Caco-2 (cell line): ENCODE results near the gene RASGEF1B. TPM values are rescaled to one million over a fixed set of nuclear protein-coding genes. Genes with fewer than 3 reads are reported as not detected.

ENCODE experiments used
- BruUV-seq: library from RNA; stranded (reverse); fragments of 400-500 nt; replicated peaks from 2 replicates; lab custom pipeline; 2021; lab: Mats Ljungman, UMichigan
- CTCF ChIA-PET: fragments of 300-600 bp; sonication (Branson Sonifier 250); formaldehyde crosslinking; loops from one replicate; lab custom pipeline; 2022; ENCODE audit warnings: antibody characterized with exemption; lab: Charles Lee
- POLR2A ChIA-PET: fragments of 300-600 bp; sonication (Branson Sonifier 250); formaldehyde crosslinking; loops from one replicate; lab custom pipeline; 2022; ENCODE audit warnings: antibody characterized with exemption; lab: Charles Lee
- DNase-seq, 2 experiments: peaks; one replicate each; pipeline versions ENCODE4 v3.0.0 to v3.0.0-alpha.2; 2020 to 2022
- H3K27me3 ChIP-seq: replicated peaks from 2 replicates; pipeline ENCODE4 v1.6.0; 2011; ENCODE audit warnings: low read length; ENCODE audit not compliant: control insufficient read depth, insufficient read depth
- H3K36me3 ChIP-seq: 2 replicates; pipeline ENCODE4 v1.5.1; 2011; ENCODE audit warnings: low read length; ENCODE audit not compliant: control insufficient read depth, insufficient read depth
- H3K4me1 ChIP-seq: fragments of 250-450 bp; sonication (Bioruptor Pico); 2 replicates; pipeline ENCODE4 v1.5.1; 2020; ENCODE audit warnings: mild to moderate bottlenecking
- H3K4me3 ChIP-seq: 2 replicates; pipeline ENCODE4 v1.5.1; 2011; ENCODE audit warnings: low read depth, mild to moderate bottlenecking, control low read depth, low read length
- H3K9me3 ChIP-seq: fragments of 250-450 bp; sonication (Bioruptor Pico); 2 replicates; pipeline ENCODE4 v1.5.1; 2020; ENCODE audit warnings: mild to moderate bottlenecking, moderate library complexity
- H3K27ac Mint-ChIP-seq: one replicate; pipeline ENCODE4 v1.8.0; 2022; ENCODE audit warnings: mixed read lengths; ENCODE audit not compliant: unreplicated experiment
- H3K27me3 Mint-ChIP-seq: one replicate; pipeline ENCODE4 v1.8.0; 2022; ENCODE audit warnings: mixed read lengths; ENCODE audit not compliant: insufficient read depth, unreplicated experiment
- H3K36me3 Mint-ChIP-seq: one replicate; pipeline ENCODE4 v1.8.0; 2022; ENCODE audit warnings: mild to moderate bottlenecking, mixed read lengths; ENCODE audit not compliant: insufficient read depth, unreplicated experiment
- H3K4me1 Mint-ChIP-seq: one replicate; pipeline ENCODE4 v1.8.0; 2022; ENCODE audit warnings: low read depth, mixed read lengths; ENCODE audit not compliant: unreplicated experiment
- H3K4me3 Mint-ChIP-seq: one replicate; pipeline ENCODE4 v1.8.0; 2022; ENCODE audit warnings: mild to moderate bottlenecking, moderate library complexity, mixed read lengths; ENCODE audit not compliant: unreplicated experiment
- H3K9me3 Mint-ChIP-seq: one replicate; pipeline ENCODE4 v1.8.0; 2022; ENCODE audit warnings: mixed read lengths; ENCODE audit not compliant: unreplicated experiment
- CTCF ChIP-seq, 2 experiments: fragments of 200-600 bp in 1 of 2; IDR thresholded peaks; 1 replicate in 1 of 2; 2 replicates in 1 of 2; pipeline versions ENCODE4 v1.5.1 to v1.8.0; 2011 to 2022; ENCODE audit warnings: antibody characterized with exemption in 1 of 2, control low read depth in 1 of 2, inconsistent platforms in 1 of 2, low read depth in 1 of 2, low read length in 1 of 2, mild to moderate bottlenecking in 1 of 2, moderate library complexity in 1 of 2; ENCODE audit not compliant: insufficient read depth in 1 of 2, severe bottlenecking in 1 of 2, unreplicated experiment in 1 of 2
- intact Hi-C: fragments of 100-400 bp; cut with micrococcal nuclease; formaldehyde crosslinking; loops from one replicate; pipeline ENCODE4 v1.10.0; 2022; ENCODE audit not compliant: unreplicated experiment
- total RNA-seq: library from RNA; stranded (reverse); gene quantifications from 2 replicates; pipeline ENCODE4 v1.2.3, GENCODE V29; 2022

RASGEF1B gene
- total RNA-seq, 1 experiment from 2014 or later, result 32.3 TPM

- Mint-ChIP-seq H3K9me3 (no peaks in the 10 kb centered on the region), H3K27ac (no peak overlapping the region), H3K4me3 (no peak overlapping the region), H3K4me1 (no peaks in the 10 kb centered on the region), H3K36me3 (peaks cover 83% of the 10 kb centered on the region), H3K27me3 (no peaks in the 10 kb centered on the region)
- DNase-seq, result no peak
- no peak overlapping the region for H3K4me3 ChIP-seq
- intact Hi-C loops, result no loop called here
- no peak for TF ChIP-seq CTCF (IDR thresholded peaks at IDR 0.05; ENCODE audit: insufficient read depth in 1 of 2, low read depth in 1 of 2, low read length in 1 of 2, severe bottlenecking in 1 of 2, unreplicated experiment in 1 of 2)
- H3K9me3 ChIP-seq, result no peaks in the 10 kb centered on the region
- BruUV-seq, result no TSS peak
- ChIA-PET POLR2A (no interaction called here), CTCF (no interaction called here)
- H3K36me3 ChIP-seq, result peaks cover 1% of the 10 kb centered on the region; the same call in 1 of the 2 replicates
- H3K4me1 ChIP-seq, result no peaks in the 10 kb centered on the region
- no peaks in the 10 kb centered on the region for H3K27me3 ChIP-seq
Observed at GRCh38 chr4:81440949-81441348, 30.8 kb downstream of the RASGEF1B start.

GRCh38 chr4:81436941-81437574 is 34.6 kb downstream of the RASGEF1B start:
- Histone ChIP-seq H3K4me3 (no peak overlapping the region), H3K36me3 (peaks cover 1% of the 10 kb centered on the region; the same call in 1 of the 2 replicates), H3K4me1 (no peaks in the 10 kb centered on the region), H3K9me3 (no peaks in the 10 kb centered on the region), H3K27me3 (no peaks in the 10 kb centered on the region)
- no peak overlapping the region for H3K27ac Mint-ChIP-seq
- ChIA-PET POLR2A (no interaction called here), CTCF (no interaction called here)
- intact Hi-C loops, result no loop called here
- no peaks in the 10 kb centered on the region for H3K27me3 Mint-ChIP-seq
- no peak for DNase-seq
- TF ChIP-seq CTCF (IDR thresholded peaks at IDR 0.05; ENCODE audit: insufficient read depth in 1 of 2, low read depth in 1 of 2, low read length in 1 of 2, severe bottlenecking in 1 of 2, unreplicated experiment in 1 of 2), result no peak
- H3K36me3 Mint-ChIP-seq, result peaks cover 68% of the 10 kb centered on the region
- no TSS peak for BruUV-seq
- no peaks in the 10 kb centered on the region for H3K4me1 Mint-ChIP-seq
- no peaks in the 10 kb centered on the region for H3K9me3 Mint-ChIP-seq
- no peak overlapping the region for H3K4me3 Mint-ChIP-seq

- Mint-ChIP-seq H3K36me3 (peaks cover 74% of the 10 kb centered on the region), H3K27ac (no peak overlapping the region), H3K4me1 (no peaks in the 10 kb centered on the region), H3K4me3 (no peak overlapping the region), H3K9me3 (no peaks in the 10 kb centered on the region), H3K27me3 (no peaks in the 10 kb centered on the region)
- Histone ChIP-seq H3K9me3 (no peaks in the 10 kb centered on the region), H3K4me1 (no peaks in the 10 kb centered on the region), H3K36me3 (peaks cover 1% of the 10 kb centered on the region; the same call in 1 of the 2 replicates), H3K4me3 (no peak overlapping the region), H3K27me3 (no peaks in the 10 kb centered on the region)
- intact Hi-C loops, result no loop called here
- BruUV-seq, result no TSS peak
- ChIA-PET POLR2A (no interaction called here), CTCF (no interaction called here)
- no peak for DNase-seq
- TF ChIP-seq CTCF (IDR thresholded peaks at IDR 0.05; ENCODE audit: insufficient read depth in 1 of 2, low read depth in 1 of 2, low read length in 1 of 2, severe bottlenecking in 1 of 2, unreplicated experiment in 1 of 2), result no peak
Observed at GRCh38 chr4:81436096-81436495, 35.6 kb downstream of the RASGEF1B start.
